Measurements from ENCODE around the gene MACF1. TPM values are rescaled to one million over a fixed set of nuclear protein-coding genes. Genes with fewer than 3 reads are reported as not detected.

The MACF1 gene
- total and polyA plus RNA-seq, 2 of the 13 experiments (the other 11 are each of a cell fraction or from before 2014, with no cell fraction given): 36.7 to 65.4 TPM

DNA sequence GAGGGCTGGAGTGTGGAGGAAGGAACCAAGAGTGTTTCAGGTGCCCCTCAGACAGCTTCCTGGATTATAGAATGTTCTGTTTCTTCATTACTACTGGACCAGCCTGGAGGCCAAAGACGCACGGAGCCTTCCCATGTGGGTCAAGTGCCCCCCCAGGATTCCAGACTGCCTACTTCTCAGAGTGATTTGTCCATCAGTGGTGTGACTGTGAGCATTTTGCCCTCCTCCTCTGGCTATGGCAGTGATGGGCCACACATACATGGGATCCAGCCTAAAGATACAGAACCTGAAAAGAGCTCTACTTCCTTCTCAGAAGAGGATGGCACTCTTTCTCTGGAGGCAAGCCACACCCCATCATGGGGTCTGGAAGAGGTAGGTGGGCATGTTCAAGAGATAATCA, 64.9 kb downstream of the MACF1 start (continued):
- TF ChIP-seq, protein P1, sequence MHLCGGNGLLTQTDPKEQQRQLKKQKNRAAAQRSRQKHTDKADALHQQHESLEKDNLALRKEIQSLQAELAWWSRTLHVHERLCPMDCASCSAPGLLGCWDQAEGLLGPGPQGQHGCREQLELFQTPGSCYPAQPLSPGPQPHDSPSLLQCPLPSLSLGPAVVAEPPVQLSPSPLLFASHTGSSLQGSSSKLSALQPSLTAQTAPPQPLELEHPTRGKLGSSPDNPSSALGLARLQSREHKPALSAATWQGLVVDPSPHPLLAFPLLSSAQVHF (CRISPR knock-in tag; IDR thresholded peaks at IDR 0.05): no peak
- TF ChIP-seq FOSL2 (CRISPR knock-in tag; IDR thresholded peaks at IDR 0.05) (no peak), REPIN1 (CRISPR knock-in tag; IDR thresholded peaks at IDR 0.05; ENCODE audit: borderline replicate concordance, low read depth) (no peak), CREB1 (IDR thresholded peaks at IDR 0.05) (no peak), CREB1 (CRISPR knock-in tag; IDR thresholded peaks at IDR 0.05) (no peak), CEBPB (IDR thresholded peaks at IDR 0.05; ENCODE audit: borderline replicate concordance, low read depth, low read length) (no peak), HMG20A (CRISPR knock-in tag; IDR thresholded peaks at IDR 0.05; ENCODE audit: borderline replicate concordance) (no peak)
- TF ChIP-seq, protein P2, sequence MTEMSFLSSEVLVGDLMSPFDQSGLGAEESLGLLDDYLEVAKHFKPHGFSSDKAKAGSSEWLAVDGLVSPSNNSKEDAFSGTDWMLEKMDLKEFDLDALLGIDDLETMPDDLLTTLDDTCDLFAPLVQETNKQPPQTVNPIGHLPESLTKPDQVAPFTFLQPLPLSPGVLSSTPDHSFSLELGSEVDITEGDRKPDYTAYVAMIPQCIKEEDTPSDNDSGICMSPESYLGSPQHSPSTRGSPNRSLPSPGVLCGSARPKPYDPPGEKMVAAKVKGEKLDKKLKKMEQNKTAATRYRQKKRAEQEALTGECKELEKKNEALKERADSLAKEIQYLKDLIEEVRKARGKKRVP (CRISPR knock-in tag; IDR thresholded peaks at IDR 0.05): no peak
- TF ChIP-seq, protein P3, sequence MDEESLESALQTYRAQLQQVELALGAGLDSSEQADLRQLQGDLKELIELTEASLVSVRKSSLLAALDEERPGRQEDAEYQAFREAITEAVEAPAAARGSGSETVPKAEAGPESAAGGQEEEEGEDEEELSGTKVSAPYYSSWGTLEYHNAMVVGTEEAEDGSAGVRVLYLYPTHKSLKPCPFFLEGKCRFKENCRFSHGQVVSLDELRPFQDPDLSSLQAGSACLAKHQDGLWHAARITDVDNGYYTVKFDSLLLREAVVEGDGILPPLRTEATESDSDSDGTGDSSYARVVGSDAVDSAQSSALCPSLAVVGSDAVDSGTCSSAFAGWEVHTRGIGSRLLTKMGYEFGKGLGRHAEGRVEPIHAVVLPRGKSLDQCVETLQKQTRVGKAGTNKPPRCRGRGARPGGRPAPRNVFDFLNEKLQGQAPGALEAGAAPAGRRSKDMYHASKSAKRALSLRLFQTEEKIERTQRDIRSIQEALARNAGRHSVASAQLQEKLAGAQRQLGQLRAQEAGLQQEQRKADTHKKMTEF (CRISPR knock-in tag; IDR thresholded peaks at IDR 0.05): no peak

DNA sequence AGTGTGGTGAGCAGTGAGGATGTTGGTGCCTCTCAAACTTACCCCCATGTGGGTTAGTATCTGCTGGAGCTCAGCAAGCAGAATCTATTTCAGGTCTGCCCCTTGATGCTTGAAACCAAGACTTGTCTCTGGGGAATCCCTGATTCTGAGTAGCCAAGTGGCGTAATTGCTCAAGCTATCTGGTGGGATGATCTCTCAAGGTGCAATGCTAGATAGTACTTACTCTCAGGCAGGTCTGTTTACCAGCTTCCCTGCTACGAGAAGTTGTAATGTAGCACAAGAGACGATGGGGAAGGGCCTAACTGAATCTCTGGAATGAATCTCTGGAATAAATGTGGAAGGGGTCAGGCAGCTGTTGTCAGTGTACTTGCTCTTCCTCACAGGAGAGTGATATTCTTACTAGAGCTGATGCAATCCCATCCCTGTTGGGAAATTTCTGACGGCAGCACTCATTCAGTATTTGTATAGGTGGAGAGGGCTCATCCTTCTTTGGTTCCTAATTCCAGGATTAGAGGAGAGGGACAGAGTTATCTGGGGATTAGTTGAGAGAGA, 65.4 kb downstream of the MACF1 start:
- ChIA-PET POLR2A (interaction anchor here (1.2 kb wide), 1 partner anchor 171 kb away, joined by 3 read pairs; no protein-coding TSS in a partner anchor), CTCF (ENCODE audit: low intra/inter-chr PET ratio, low total read pairs) (no interaction called here)
- intact Hi-C loops (cut with micrococcal nuclease; ENCODE audit: unreplicated experiment) (no loop called here), in situ Hi-C loops (cut with HindIII; ENCODE audit: extremely low pct_ligation_motif_present, low pct_unique_long_range_greater_than_20kb) (no loop called here)
- Histone ChIP-seq H2AFZ (ENCODE audit: low read length) (no peak overlapping the region), H3K4me1 (ENCODE audit: insufficient read depth, low read length) (peaks cover 32% of the 10 kb centered on the region), H3K9me3 (ENCODE audit: low read length) (no peaks in the 10 kb centered on the region), H3K4me3 (replicated peaks in 1 of 3; ENCODE audit: insufficient read depth in 1 of 3, low read depth in 2 of 3, low read length in 3 of 3) (no peak overlapping the region), H3K79me2 (ENCODE audit: insufficient read depth, low read length) (peaks cover 7% of the 10 kb centered on the region), H3K9ac (ENCODE audit: insufficient read depth, low read depth, low read length) (no peak overlapping the region), H3K27me3 (ENCODE audit: control insufficient read depth in 1 of 2, insufficient read depth in 2 of 2, low read length in 2 of 2) (no peaks in the 10 kb centered on the region), H4K20me1 (ENCODE audit: insufficient read depth, low read length) (0 out of 2 replicates have a peak, but pooled peaks cover 6% of the 10 kb centered on the region), H3K36me3 (replicated peaks in 1 of 2; ENCODE audit: control insufficient read depth in 1 of 2, insufficient read depth in 2 of 2, low read length in 2 of 2) (peaks cover 2 to 5% of the 10 kb centered on the region in 2 experiments; a peak in 2 of 5 replicates), H3K27ac (ENCODE audit: extremely low read length, insufficient read depth, low read length) (no peak overlapping the region), H3K4me2 (ENCODE audit: low read depth, low read length) (no peak overlapping the region)
- FAIRE-seq (no peak), ATAC-seq (peak; percentile 58; the same call in 2 of the 3 replicates), DNase-seq (ENCODE audit: low spot score) (peak; percentile 36)
- WGBS (ENCODE audit: low lambda C conversion rate): 64% methylated on average over 4 of the region's 4 CpGs
- no TSS peak for BruUV-seq (replicated peaks)
- TF ChIP-seq CC2D1A (CRISPR knock-in tag; IDR thresholded peaks at IDR 0.05) (no peak), RFX1 (IDR thresholded peaks at IDR 0.05) (no peak), HNRNPL (IDR thresholded peaks at IDR 0.05; ENCODE audit: low read depth, low read length) (no peak), ELF3 (CRISPR knock-in tag; IDR thresholded peaks at IDR 0.05) (no peak), CEBPG (CRISPR knock-in tag; IDR thresholded peaks at IDR 0.05) (peak; percentile 83), ZNF768 (CRISPR knock-in tag; IDR thresholded peaks at IDR 0.05) (no peak), ZNF510 (CRISPR knock-in tag; IDR thresholded peaks at IDR 0.05; ENCODE audit: low read depth) (no peak), SALL1 (CRISPR knock-in tag; IDR thresholded peaks at IDR 0.05) (no peak), ZNF75D (CRISPR knock-in tag; IDR thresholded peaks at IDR 0.05; ENCODE audit: borderline replicate concordance) (no peak), ZNF598 (CRISPR knock-in tag; IDR thresholded peaks at IDR 0.05; ENCODE audit: borderline replicate concordance) (no peak), ZNF616 (CRISPR knock-in tag; IDR thresholded peaks at IDR 0.05; ENCODE audit: low read depth) (no peak), ATRX (CRISPR knock-in tag; IDR thresholded peaks at IDR 0.05; ENCODE audit: borderline replicate concordance) (no peak), ELF4 (CRISPR knock-in tag; IDR thresholded peaks at IDR 0.05; ENCODE audit: borderline replicate concordance) (no peak)
- TF ChIP-seq, protein P2 (CRISPR knock-in tag; IDR thresholded peaks at IDR 0.05): peak in 1 of 2 experiments; percentile 96; a peak in 2 of 4 replicates

Measured in HepG2 (cell line).